ELF-1 (cell line): ENCODE data around the gene ZNG1C.
"Not testable (repeated sequence)": the region's sequence is repeated elsewhere in the genome, so short reads cannot be mapped to it uniquely, and the experiment has no call there.

Experiments
- DNase-seq: peaks from one replicate; pipeline ENCODE4 v3.0.0-alpha.2; 2016; ENCODE audit warnings: low read depth, low spot score

ZNG1C gene

GRCh38 chr9:68342265-68343025 is 100.7 kb downstream of the ZNG1C start:
- not testable (repeated sequence) for DNase-seq

GRCh38 chr9:68343242-68343641 is 101.5 kb downstream of the ZNG1C start:
- not testable (repeated sequence) for DNase-seq

GRCh38 chr9:68343992-68344391 is 102.2 kb downstream of the ZNG1C start:
- DNase-seq, result not testable (repeated sequence)
